ENCODE data around the gene ARHGAP42.

DNA sequence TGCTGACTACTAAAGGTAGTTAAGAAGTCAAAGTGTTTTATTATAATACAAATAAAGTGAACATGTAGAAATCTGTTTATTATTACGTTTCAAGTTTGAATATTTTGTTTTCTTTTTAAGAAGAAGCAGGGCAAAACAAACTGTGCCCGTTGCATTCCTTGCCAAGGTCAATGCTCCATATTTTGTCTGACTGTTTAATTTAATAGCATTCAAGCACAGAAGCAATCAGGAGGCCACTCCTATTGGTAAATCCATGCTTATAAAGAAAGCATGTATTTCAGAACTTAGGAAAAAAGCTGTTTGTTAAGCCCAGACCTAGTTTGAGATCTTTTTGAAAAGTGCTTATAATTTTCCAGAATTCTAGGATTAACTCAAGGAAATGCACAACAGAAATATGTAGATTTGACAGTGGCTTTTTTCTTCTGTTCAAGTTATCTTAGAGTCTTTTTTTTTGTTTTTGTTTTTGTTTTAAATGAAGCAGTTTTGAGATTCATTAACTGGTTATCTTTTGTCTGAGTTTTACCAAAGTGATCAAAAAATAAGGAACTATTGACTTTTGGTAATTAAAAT is 51.7 kb downstream of the ARHGAP42 start:
- TF ChIP-seq, protein P1, sequence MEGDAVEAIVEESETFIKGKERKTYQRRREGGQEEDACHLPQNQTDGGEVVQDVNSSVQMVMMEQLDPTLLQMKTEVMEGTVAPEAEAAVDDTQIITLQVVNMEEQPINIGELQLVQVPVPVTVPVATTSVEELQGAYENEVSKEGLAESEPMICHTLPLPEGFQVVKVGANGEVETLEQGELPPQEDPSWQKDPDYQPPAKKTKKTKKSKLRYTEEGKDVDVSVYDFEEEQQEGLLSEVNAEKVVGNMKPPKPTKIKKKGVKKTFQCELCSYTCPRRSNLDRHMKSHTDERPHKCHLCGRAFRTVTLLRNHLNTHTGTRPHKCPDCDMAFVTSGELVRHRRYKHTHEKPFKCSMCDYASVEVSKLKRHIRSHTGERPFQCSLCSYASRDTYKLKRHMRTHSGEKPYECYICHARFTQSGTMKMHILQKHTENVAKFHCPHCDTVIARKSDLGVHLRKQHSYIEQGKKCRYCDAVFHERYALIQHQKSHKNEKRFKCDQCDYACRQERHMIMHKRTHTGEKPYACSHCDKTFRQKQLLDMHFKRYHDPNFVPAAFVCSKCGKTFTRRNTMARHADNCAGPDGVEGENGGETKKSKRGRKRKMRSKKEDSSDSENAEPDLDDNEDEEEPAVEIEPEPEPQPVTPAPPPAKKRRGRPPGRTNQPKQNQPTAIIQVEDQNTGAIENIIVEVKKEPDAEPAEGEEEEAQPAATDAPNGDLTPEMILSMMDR (IDR thresholded peaks at IDR 0.05; ENCODE audit: low read depth, low read length, missing input control) = no peak
- TF ChIP-seq GABPA (IDR thresholded peaks at IDR 0.05 in 1 of 2, conservative IDR thresholded peaks at IDR 0.05 in 1 of 2) (no peak), EGR1 (IDR thresholded peaks at IDR 0.05; ENCODE audit: low read depth in 2 of 2) (no peak), JUND (IDR thresholded peaks at IDR 0.05) (no peak), RAD21 (IDR thresholded peaks at IDR 0.05) (no peak)
- TF ChIP-seq, protein P2, sequence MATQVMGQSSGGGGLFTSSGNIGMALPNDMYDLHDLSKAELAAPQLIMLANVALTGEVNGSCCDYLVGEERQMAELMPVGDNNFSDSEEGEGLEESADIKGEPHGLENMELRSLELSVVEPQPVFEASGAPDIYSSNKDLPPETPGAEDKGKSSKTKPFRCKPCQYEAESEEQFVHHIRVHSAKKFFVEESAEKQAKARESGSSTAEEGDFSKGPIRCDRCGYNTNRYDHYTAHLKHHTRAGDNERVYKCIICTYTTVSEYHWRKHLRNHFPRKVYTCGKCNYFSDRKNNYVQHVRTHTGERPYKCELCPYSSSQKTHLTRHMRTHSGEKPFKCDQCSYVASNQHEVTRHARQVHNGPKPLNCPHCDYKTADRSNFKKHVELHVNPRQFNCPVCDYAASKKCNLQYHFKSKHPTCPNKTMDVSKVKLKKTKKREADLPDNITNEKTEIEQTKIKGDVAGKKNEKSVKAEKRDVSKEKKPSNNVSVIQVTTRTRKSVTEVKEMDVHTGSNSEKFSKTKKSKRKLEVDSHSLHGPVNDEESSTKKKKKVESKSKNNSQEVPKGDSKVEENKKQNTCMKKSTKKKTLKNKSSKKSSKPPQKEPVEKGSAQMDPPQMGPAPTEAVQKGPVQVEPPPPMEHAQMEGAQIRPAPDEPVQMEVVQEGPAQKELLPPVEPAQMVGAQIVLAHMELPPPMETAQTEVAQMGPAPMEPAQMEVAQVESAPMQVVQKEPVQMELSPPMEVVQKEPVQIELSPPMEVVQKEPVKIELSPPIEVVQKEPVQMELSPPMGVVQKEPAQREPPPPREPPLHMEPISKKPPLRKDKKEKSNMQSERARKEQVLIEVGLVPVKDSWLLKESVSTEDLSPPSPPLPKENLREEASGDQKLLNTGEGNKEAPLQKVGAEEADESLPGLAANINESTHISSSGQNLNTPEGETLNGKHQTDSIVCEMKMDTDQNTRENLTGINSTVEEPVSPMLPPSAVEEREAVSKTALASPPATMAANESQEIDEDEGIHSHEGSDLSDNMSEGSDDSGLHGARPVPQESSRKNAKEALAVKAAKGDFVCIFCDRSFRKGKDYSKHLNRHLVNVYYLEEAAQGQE (IDR thresholded peaks at IDR 0.05) = no peak
- TF ChIP-seq, protein P3, sequence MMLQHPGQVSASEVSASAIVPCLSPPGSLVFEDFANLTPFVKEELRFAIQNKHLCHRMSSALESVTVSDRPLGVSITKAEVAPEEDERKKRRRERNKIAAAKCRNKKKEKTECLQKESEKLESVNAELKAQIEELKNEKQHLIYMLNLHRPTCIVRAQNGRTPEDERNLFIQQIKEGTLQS (IDR thresholded peaks at IDR 0.05) = no peak

Data from liver (tissue), 3 donors.